Activated CD4-positive, alpha-beta T cell treated with anti-CD3 and anti-CD28 coated beads for 48 hours (primary cell): Measurements from ENCODE around the gene GPR42.
"Not testable (repeated sequence)": the region's sequence is repeated elsewhere in the genome, so short reads cannot be mapped to it uniquely, and the experiment has no call there.

Experiments
- DNase-seq: peaks from one replicate; pipeline ENCODE4 v3.0.0-alpha.2; 2020

GPR42 gene

GRCh38 chr19:35397064-35397463, 26.2 kb downstream of the GPR42 start:
- no peak for DNase-seq

- no peak for DNase-seq
Observed at GRCh38 chr19:35398570-35398969, 27.7 kb downstream of the GPR42 start.

GRCh38 chr19:35399231-35399630, 28.4 kb downstream of the GPR42 start:
- no peak for DNase-seq

DNA sequence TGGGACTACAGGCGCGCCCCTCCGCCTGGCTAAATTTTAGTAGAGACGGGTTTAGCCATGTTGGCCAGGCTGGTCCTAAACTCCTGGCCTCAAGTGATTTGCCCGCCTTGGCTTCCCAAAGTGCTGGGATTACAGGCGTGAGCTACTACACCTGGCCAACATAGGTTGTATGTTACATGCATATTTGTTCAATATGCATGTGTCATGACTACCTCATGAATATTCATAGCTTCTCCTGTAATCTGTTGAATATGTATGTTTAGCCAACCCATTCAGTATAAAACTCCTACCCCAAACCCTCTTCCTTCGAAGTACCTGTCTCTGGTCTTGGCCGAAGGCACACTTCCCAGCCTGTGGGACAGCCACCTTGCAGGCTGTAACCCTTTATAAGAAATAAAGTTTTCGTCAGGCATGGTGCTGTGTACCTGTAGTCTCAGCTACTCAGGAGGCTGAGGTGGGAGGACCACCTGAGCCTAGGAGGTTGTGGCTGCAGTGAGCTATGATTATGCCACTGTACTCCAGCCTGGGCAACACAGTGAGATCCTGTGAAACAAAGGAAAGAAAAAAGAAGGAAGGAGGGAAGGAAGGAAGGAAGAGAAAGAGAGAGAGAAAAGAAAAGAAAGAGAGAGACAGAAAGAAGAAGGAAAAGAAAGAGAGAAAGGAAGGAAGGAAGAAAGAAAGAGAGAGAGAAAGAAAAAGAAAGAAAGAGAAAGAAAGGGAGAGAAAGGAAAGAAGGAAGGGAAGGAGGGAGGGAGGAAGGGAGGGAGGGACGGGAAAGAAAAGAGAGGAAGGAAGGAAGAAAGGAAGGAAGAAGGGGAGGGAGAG, 29.3 kb downstream of the GPR42 start:
- no peak for DNase-seq

DNA sequence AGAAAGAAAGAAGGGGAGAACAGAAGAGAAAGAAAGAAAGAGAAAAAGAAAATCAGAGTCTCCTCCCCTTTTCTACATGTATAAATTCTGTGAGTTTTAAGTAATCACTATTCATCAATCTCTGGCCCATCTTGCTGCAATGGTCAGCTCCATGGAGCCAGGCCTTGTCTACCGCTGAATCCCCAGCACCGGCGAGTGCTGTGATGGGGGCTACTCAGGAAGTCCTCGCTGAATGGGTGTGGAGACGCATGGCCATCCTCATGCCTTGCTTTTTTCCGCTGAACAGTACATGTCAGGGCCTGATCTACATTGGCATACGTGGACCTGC, 29.9 kb downstream of the GPR42 start:
- DNase-seq, result no peak

- not testable (repeated sequence) for DNase-seq
Observed at GRCh38 chr19:35401416-35401815, 30.5 kb downstream of the GPR42 start.

DNA sequence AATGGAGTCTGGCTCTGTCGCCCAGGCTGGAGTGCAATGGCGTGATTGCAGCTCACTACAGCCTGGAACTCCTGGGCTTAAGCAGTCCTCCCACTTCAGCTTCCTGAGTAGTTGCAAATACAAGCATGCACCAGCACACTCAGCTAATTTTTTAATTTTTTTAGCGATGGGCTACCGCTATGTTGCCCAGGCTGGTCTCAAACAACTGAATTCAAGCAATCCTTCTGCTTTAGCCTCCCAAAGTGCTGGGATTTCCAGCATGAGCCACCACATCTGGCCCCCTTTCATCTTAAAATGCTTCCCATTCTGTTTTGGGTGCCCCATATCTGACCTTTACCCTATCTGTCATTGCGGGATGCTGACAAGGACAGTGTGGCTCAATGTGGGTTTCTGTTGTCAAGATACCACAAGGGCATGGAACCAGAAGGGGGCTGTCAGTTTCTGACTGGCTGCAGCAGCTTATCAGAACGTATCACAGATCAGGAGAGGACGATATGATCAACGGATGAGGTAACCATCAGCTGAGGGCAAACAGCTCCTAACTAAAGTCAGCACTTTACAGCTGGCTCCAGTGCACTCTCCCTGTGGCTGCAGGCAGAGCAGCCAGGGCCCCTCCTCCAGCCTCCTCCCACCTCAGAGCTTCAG, 32.4 kb downstream of the GPR42 start:
- peak; percentile 21 for DNase-seq

DNA sequence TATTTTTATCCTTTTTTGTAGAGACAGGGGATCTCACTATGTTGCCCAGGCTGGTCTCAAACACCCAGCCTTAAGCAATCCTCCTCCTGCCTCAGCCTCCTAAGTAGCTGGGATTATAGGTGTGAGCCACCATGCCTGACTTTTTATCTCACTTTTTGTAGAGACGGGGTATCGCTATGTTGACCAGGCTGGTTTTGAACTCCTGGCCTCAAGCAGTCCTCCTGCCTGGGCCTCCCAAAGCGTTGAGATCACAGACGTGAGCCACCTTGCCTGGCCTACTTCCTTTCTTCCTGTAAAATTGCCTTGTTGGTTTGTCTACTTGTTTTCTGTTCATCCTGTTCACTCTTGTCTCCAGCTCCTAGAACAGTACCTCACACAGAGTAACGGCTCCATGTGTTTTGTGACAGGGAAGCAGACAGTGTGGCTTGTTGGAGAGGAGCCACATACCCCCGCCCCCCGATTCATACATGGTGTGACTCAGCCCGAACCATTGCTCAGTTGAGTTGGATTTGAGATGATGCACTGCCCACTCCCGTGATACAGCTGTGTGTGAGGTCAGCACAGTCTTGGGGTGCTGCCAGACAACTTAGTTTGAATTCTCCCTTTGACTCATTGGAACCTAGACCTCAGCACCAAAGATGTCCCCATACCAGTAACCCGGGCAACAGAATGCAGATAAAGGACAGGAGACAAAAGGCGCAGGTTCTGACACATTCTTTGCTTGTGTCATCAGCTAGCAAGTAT, 34.2 kb downstream of the GPR42 start:
- DNase-seq, result peak; percentile 89

DNA sequence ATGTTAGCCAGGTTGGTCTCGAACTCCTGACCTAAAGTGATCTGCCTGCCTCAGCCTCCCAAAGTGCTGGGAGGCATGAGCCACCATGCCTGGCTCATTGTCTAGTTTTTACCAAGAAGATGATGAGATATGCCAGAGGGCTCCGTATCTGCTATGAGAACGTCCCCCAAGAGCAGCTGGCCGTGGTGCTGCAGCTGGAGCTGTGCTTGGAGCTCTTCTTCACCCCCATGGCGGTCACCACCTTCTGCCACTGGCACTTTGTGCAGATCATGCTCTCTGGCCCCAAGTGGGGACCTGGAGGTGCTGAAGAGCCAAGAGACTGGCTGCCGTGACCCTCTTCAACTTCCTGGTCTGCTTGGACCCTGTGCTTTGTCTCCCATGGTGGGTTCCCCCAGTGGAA, 36.8 kb downstream of the GPR42 start:
- DNase-seq, result no peak

DNA sequence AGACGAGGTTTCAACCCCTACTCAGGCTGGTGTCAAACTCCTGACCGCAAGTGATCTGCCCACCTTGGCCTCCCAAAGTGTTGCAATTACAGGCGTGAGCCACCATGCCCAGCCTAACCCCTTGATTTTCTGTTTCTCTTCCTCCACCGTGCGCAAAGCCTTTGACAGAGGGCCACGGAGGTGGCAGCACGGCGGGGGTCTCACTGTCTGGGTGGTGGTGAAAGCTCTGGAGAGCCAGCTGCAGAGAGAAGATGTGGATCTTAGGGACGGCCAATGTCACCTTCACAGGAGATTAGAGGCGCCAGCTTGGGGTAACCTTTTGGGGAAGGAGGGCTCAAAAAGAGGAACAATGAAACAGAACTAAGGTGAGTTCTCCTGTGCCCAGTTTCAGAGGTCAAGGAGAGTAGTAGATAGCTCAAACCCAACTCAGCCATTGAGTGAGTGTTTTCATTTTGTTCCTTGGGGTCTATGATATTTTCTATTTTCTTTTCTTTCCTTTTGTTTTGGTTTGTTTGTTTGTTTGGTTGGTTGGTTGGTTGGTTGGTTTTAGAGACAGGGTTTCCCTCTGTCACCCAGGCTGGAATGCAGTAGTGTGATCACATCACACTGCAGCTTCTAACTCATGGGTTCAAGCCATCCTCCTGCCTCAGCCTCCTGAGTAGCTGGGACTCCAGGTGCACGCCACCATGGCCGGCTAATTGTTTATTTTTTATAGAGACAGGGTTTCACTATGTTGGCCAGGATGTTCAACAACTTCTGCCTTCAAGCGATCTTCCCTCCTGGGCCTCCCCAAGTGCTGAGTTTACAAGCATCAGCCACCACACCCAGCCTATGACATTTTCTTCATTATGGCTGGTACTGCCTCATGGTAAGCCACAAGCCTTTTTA, 37.7 kb downstream of the GPR42 start:
- no peak for DNase-seq

- DNase-seq, result no peak
Observed at GRCh38 chr19:35409191-35409590, 38.3 kb downstream of the GPR42 start.

DNA sequence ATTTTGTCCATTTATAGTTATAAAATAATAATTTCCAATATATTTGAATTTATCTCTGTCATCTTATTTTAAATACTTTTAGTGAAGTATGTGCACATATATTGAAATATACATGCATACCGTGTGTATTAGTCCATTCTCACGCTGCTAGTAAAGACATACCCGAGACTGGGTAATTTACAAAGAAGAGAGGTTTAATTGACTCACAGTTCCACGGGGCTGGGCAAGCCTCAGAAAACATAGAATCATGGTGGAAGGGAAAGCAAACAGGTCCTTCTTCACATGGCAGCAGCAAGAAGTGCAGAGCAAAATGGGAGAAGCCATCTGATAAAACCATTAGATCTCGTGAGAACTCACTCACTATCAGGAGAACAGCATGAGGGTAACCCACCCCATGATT, 39.6 kb downstream of the GPR42 start:
- DNase-seq, result no peak

GRCh38 chr19:35414442-35414841, 43.6 kb downstream of the GPR42 start:
- DNase-seq, result peak; percentile 9

- no peak for DNase-seq
Observed at GRCh38 chr19:35416331-35416730, 45.5 kb downstream of the GPR42 start.

DNA sequence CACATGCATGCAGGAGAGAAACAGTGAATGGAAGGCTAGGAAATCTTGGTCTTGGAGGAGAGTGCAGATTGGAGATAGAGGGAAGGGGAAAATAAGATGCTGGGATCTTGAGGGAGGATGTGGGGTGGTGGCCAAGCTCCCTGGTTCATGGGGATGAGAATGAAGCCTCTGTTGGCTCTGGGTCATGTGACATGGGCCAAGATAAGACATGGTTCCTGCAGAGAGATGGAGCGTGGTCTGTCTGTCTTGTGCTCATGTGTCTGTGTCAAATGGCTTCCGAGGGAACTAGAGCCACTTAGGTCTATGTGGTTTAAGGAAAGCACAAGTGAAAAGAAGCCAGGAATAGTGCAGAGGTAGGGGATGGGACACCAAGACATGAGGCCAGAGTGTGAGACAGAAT, 46.4 kb downstream of the GPR42 start:
- DNase-seq, result no peak

DNA sequence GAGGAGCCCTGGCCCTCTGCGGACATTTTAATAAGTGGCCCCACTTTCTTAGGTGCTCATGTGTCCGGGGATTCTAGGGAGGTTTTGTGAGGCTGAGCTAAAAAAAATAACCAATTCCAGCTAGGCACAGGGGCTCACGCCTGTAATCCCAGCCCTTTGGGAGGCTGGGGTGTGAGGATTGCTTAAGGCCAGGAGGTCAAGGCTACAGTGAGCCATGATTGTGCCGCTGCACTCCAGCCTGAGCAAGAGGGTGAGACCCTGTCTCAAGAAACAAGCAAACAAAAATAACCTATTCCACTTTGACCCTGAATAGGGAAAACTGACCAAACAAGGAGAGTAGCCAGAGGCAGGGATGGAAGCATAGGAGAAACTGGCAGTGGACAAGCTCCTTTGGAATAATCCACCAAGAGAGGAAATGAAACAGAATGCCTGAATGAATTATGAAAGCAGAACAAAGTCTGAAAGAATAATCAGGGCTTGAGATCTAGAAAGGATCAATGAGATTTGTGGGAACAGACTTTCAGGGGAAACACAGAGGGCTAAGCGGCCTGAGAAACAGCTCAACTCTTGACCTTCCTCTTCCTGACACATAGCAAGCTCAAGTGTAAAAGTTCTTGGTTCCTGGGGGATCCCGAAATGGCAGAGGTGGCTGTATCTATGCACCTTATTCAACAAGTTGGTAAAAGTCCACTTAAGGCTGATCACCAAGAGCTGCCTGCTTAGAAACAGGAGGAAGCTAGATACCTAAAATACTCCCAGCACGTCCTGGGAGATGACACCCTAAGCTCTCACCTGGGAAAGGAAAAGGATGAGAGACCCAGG, 47.1 kb downstream of the GPR42 start:
- no peak for DNase-seq

- DNase-seq, result no peak
Observed at GRCh38 chr19:35419046-35419445, 48.2 kb downstream of the GPR42 start.

GRCh38 chr19:35419805-35420204, 48.9 kb downstream of the GPR42 start:
- no peak for DNase-seq

GRCh38 chr19:35421362-35421761, 50.5 kb downstream of the GPR42 start:
- no peak for DNase-seq
